Fibroblast of lung (primary cell): ENCODE results near the gene HNRNPL. TPM values are rescaled to one million over a fixed set of nuclear protein-coding genes. Genes with fewer than 3 reads are reported as not detected.

Source experiments
- DNase-seq, 2 donors: peaks; one replicate each; pipeline versions ENCODE4 v3.0.0 to v3.0.0-alpha.2; 2010; ENCODE audit warnings: low read depth in 2 of 2
- H2AFZ ChIP-seq: 2 replicates; pipeline ENCODE4 v1.5.1; 2012; ENCODE audit warnings: low read length, control low read depth, inconsistent platforms
- H3K27ac ChIP-seq: 2 replicates; pipeline ENCODE4 v1.5.1; 2011; ENCODE audit warnings: low read length, control low read depth; ENCODE audit not compliant: insufficient read depth
- H3K27me3 ChIP-seq: 2 replicates; pipeline ENCODE4 v1.5.1; 2011; ENCODE audit warnings: mild to moderate bottlenecking, low read length; ENCODE audit not compliant: control insufficient read depth, insufficient read depth
- H3K36me3 ChIP-seq: 2 replicates; pipeline ENCODE4 v1.5.1; 2011; ENCODE audit warnings: low read length; ENCODE audit not compliant: control insufficient read depth, insufficient read depth
- H3K4me1 ChIP-seq: 2 replicates; pipeline ENCODE4 v1.5.1; 2011; ENCODE audit warnings: low read length; ENCODE audit not compliant: control insufficient read depth, insufficient read depth; ENCODE audit errors: extremely low read depth
- H3K4me2 ChIP-seq: 2 replicates; pipeline ENCODE4 v1.5.1; 2011; ENCODE audit warnings: low read length, control low read depth; ENCODE audit not compliant: insufficient read depth; ENCODE audit errors: extremely low read depth
- H3K4me3 ChIP-seq, 4 experiments: fragments of 200-600 bp in 1 of 4; sonication (generic) in 1 of 4; replicated peaks in 1 of 4; 2 replicates each; pipeline ENCODE4 v1.5.1; 2011 to 2016; ENCODE audit warnings: low read length in 4 of 4, low read depth in 3 of 4, mild to moderate bottlenecking in 3 of 4, control low read depth in 2 of 4, inconsistent platforms in 1 of 4, mixed read lengths in 1 of 4; ENCODE audit not compliant: insufficient read depth in 1 of 4; ENCODE audit errors: control extremely low read depth in 1 of 4
- H3K79me2 ChIP-seq: 2 replicates; pipeline ENCODE4 v1.5.1; 2012; ENCODE audit warnings: mild to moderate bottlenecking, low read length, inconsistent platforms; ENCODE audit not compliant: control insufficient read depth, insufficient read depth
- H3K9ac ChIP-seq: 2 replicates; pipeline ENCODE4 v1.5.1; 2011; ENCODE audit warnings: mild to moderate bottlenecking, low read length, control low read depth; ENCODE audit not compliant: insufficient read depth
- H3K9me3 ChIP-seq: 2 replicates; pipeline ENCODE4 v1.5.1; 2012; ENCODE audit warnings: low read depth, low read length; ENCODE audit not compliant: control insufficient read depth, insufficient read depth
- H4K20me1 ChIP-seq: 2 replicates; pipeline ENCODE4 v1.5.1; 2011; ENCODE audit warnings: low read length; ENCODE audit not compliant: control insufficient read depth, insufficient read depth; ENCODE audit errors: extremely low read depth
- CTCF ChIP-seq, 2 donors: IDR thresholded peaks in 1 of 2; conservative IDR thresholded peaks in 1 of 2; 1 replicate in 1 of 2; 2 replicates in 1 of 2; pipeline ENCODE4 v1.5.1; 2011 to 2012; ENCODE audit warnings: low read length in 2 of 2, control low read depth in 1 of 2, inconsistent platforms in 1 of 2, low read depth in 1 of 2, mild to moderate bottlenecking in 1 of 2
- EZH2 ChIP-seq: IDR thresholded peaks from 2 replicates; pipeline ENCODE4 v1.5.1; 2012; ENCODE audit warnings: low read length, control low read depth, mild to moderate bottlenecking; ENCODE audit errors: missing control alignments
- polyA plus RNA-seq, 2 donors: library from polyadenylated mRNA; depleted of rRNA in 1 of 2; stranded (reverse) in 1 of 2; unstranded in 1 of 2; fragments of >200 nt; gene quantifications; 2 replicates each; pipeline ENCODE4 v1.2.1, GENCODE V29; 2011 to 2012; ENCODE audit warnings: missing spikeins in 1 of 2
- total RNA-seq: library from RNA; depleted of rRNA; stranded (reverse); fragments of >200 nt; gene quantifications from 2 replicates; pipeline ENCODE4 v1.2.1, GENCODE V29; 2014

The HNRNPL gene
- total and polyA plus RNA-seq, 2 donors (not counting 1 experiment from before 2014, with no cell fraction given), result 184 to 189 TPM

- Histone ChIP-seq H3K4me3 (no peak overlapping the region), H2AFZ (no peak overlapping the region), H3K4me2 (no peak overlapping the region), H3K9me3 (no peaks in the 10 kb centered on the region), H3K27me3 (no peaks in the 10 kb centered on the region), H3K79me2 (peaks cover 73% of the 10 kb centered on the region), H3K9ac (no peak overlapping the region), H3K27ac (peak overlapping the region; percentile 18), H3K36me3 (peaks cover 41% of the 10 kb centered on the region), H4K20me1 (no peaks in the 10 kb centered on the region), H3K4me1 (peaks cover 8% of the 10 kb centered on the region)
- no peak for DNase-seq
- TF ChIP-seq CTCF (conservative IDR thresholded peaks at IDR 0.05 in 1 of 2, IDR thresholded peaks at IDR 0.05 in 1 of 2; ENCODE audit: low read depth in 1 of 2, low read length in 2 of 2) (no peak), EZH2 (no peak)
Measured at GRCh38 chr19:38846097-38846496, 3.7 kb downstream of the HNRNPL start.

DNA sequence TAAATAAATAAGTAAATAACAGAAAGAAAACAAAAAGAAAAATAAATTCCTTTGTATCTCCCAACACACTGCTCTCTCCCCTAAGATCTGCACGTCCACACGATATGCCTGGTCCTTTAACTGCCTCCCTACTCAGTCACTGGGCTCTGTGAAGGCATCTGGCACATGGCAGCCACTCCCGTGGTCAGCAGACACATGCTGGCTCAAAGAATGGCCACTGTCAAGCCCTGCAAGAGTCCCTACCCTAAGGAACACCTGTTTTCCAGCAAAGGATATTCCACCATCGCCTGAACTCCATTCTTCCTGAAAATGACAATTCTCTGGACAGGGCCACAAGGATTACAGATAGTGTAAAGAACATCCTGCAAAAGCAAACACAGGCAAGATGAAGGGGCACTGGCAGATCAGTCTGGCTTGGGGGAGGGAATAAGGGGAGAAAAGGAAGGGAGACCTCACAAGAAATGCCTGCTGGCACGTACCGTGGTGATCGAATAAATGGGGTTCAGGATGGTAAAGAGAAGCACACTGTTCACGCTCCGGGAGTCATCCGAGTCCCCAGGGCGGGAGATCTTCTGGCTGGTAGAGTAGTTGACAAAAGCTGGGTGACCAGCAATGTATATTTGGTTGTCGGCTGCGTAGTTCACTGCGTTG is 4.3 kb downstream of the HNRNPL start:
- H4K20me1 ChIP-seq, result no peaks in the 10 kb centered on the region
- H3K9ac ChIP-seq, result no peak overlapping the region
- H3K36me3 ChIP-seq, result peaks cover 45% of the 10 kb centered on the region
- TF ChIP-seq CTCF (conservative IDR thresholded peaks at IDR 0.05 in 1 of 2, IDR thresholded peaks at IDR 0.05 in 1 of 2; ENCODE audit: low read depth in 1 of 2, low read length in 2 of 2) (no peak), EZH2 (no peak)
- peaks cover 2% of the 10 kb centered on the region for H3K4me1 ChIP-seq
- H3K27ac ChIP-seq, result no peak overlapping the region
- H3K4me3 ChIP-seq, result no peak overlapping the region
- no peak for DNase-seq
- H3K27me3 ChIP-seq, result no peaks in the 10 kb centered on the region
- H2AFZ ChIP-seq, result no peak overlapping the region
- H3K79me2 ChIP-seq, result peaks cover 77% of the 10 kb centered on the region
- no peaks in the 10 kb centered on the region for H3K9me3 ChIP-seq
- no peak overlapping the region for H3K4me2 ChIP-seq

DNA sequence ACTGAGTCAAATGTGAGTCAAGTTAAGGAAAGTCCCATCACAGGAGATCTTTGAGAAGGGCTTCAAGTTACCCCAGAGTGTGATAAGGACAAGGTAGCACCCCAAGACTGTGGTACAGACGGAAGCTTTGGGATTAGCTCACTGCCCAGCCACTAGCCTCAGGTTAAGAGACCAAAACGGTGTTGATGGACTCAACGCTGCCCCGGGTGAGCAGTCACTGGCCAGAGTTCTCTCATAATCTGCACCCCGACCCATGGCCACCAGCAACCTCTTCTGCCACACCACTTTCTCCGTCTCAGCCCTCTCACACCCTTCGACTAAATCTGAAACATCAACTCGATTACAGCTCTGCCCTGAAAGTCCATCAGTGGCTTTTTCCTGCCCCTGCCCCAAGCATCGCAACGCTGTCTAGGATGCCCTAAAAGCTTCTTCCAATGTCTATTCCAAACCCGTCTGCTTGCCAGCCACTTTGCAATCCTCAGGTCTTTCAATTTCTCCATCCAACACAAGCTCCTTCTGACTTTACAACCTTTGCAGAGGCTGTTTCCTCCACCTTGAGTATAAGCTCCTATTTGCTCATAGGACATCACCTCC is 5.6 kb downstream of the HNRNPL start:
- Histone ChIP-seq H3K9me3 (no peaks in the 10 kb centered on the region), H3K9ac (no peak overlapping the region), H3K27ac (no peak overlapping the region), H3K4me3 (no peak overlapping the region), H3K36me3 (peaks cover 52% of the 10 kb centered on the region), H3K4me2 (no peak overlapping the region), H3K27me3 (no peaks in the 10 kb centered on the region), H3K4me1 (peaks cover 2% of the 10 kb centered on the region), H2AFZ (no peak overlapping the region), H4K20me1 (no peaks in the 10 kb centered on the region), H3K79me2 (peaks cover 81% of the 10 kb centered on the region)
- TF ChIP-seq CTCF (conservative IDR thresholded peaks at IDR 0.05 in 1 of 2, IDR thresholded peaks at IDR 0.05 in 1 of 2; ENCODE audit: low read depth in 1 of 2, low read length in 2 of 2) (no peak), EZH2 (no peak)
- no peak for DNase-seq
